Neutrophil (primary cell): Measurements from ENCODE around the gene STK16.

Experiments
- H3K27ac ChIP-seq: fragments of 200-600 bp; sonication (generic); 2 replicates; pipeline ENCODE4 v1.5.1; 2016; ENCODE audit warnings: mild to moderate bottlenecking, moderate library complexity
- H3K27me3 ChIP-seq: fragments of 200-600 bp; sonication (generic); 2 replicates; pipeline ENCODE4 v1.6.0; 2016; ENCODE audit warnings: mild to moderate bottlenecking
- H3K36me3 ChIP-seq: fragments of 200-600 bp; sonication (generic); 2 replicates; pipeline ENCODE4 v1.5.1; 2017
- H3K4me1 ChIP-seq, 2 experiments: fragments of 200-600 bp in 1 of 2; sonication (generic) in 1 of 2; 1 replicate in 1 of 2; 2 replicates in 1 of 2; pipeline versions ENCODE4 v1.5.1 to v1.6.1; 2013 to 2016; ENCODE audit warnings: low read depth in 1 of 2, low read length in 1 of 2, mild to moderate bottlenecking in 1 of 2, moderate library complexity in 1 of 2; ENCODE audit not compliant: control insufficient read depth in 1 of 2, insufficient read depth in 1 of 2
- H3K4me3 ChIP-seq, 2 experiments: fragments of 200-600 bp in 1 of 2; sonication (generic) in 1 of 2; 1 replicate in 1 of 2; 2 replicates in 1 of 2; pipeline ENCODE4 v1.5.1; 2013 to 2016; ENCODE audit warnings: low read depth in 1 of 2, low read length in 1 of 2, mild to moderate bottlenecking in 1 of 2, moderate library complexity in 1 of 2
- H3K9me3 ChIP-seq: fragments of 200-600 bp; sonication (generic); 2 replicates; pipeline ENCODE4 v1.5.1; 2016
- TF ChIP-seq, protein P1 (sequence below): fragments of 200-600 bp; sonication (generic); IDR thresholded peaks from 2 replicates; pipeline ENCODE4 v1.5.1; 2016; ENCODE audit warnings: antibody characterized with exemption

Gene STK16

DNA sequence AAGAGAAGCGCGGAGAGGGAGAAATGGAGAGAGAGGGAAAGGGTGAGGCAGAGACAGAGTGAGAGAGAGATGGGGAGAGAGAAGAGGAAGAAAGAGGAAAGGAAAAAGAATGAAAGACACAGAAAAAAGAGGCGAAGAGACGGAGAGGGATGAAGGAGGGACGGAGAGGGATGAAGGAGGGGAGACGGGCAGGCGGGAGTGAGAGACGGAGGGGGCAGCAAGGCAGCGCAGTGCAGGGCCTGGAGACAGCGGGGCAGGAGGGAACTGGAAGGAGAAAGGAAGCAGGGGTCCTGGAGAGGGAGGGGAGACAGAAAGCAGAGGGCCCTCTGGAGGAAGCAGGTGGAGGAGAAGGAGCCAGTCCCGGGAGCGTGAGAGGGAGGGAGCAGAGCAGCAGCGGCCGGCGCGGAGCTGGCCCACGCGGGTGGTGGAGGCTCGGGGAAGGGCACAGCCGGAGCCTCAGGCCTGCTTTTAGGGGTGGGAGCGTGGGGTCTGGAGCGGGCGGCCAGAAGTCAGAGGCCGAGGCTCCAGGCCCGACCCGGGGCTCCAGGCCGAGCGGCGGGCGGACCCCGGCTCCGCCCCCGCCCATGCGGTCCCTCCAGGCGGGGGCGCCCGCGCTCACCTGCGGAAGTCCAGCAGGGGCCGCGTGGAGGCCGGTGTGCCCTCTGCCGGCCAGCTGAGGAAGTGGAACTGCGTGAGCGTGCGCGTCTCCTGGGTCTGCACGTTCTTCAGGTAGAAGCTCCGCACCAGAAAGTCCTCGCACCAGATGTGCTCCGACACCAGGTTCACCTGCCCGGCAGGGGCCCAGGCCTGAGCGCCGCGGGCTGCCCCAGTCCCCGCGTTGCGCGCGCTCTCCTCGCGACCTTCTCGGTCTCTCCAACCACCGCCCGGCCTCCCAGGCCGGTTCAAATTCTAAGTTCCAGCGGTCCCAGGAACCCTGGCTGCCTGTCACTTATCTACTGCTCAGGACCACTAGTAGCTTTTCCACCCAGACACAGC lies 49.4 kb downstream of the STK16 start:
- Histone ChIP-seq H3K4me3 (peak overlapping the region; percentile 66 to 85), H3K27me3 (peaks cover 94% of the 10 kb centered on the region), H3K4me1 (peaks cover 11 to 16% of the 10 kb centered on the region in 2 experiments), H3K9me3 (no peaks in the 10 kb centered on the region), H3K36me3 (no peaks in the 10 kb centered on the region), H3K27ac (peak overlapping the region; percentile 44)
- TF ChIP-seq, protein P1, sequence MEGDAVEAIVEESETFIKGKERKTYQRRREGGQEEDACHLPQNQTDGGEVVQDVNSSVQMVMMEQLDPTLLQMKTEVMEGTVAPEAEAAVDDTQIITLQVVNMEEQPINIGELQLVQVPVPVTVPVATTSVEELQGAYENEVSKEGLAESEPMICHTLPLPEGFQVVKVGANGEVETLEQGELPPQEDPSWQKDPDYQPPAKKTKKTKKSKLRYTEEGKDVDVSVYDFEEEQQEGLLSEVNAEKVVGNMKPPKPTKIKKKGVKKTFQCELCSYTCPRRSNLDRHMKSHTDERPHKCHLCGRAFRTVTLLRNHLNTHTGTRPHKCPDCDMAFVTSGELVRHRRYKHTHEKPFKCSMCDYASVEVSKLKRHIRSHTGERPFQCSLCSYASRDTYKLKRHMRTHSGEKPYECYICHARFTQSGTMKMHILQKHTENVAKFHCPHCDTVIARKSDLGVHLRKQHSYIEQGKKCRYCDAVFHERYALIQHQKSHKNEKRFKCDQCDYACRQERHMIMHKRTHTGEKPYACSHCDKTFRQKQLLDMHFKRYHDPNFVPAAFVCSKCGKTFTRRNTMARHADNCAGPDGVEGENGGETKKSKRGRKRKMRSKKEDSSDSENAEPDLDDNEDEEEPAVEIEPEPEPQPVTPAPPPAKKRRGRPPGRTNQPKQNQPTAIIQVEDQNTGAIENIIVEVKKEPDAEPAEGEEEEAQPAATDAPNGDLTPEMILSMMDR = peak; percentile 99

DNA sequence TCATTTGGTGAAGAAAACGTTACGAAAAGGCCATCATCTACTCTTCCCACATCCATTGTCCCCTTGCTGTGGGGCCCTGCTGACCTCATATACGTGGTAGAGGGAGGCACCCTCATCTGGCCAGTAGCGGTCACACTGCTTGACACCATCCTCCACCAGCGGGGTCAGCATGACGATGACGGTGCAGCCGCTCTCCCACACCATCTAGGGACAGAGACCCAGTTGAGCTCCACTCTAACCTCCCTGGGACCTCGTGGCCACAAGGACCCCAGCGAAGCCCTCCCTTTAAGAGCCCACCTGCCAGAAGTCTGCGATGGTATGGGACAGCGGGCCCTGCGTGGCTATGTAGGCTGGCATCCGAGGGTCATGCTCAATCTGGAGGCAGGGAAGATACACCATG lies 50.9 kb downstream of the STK16 start:
- TF ChIP-seq, protein P1 = no peak
- H3K9me3 ChIP-seq = no peaks in the 10 kb centered on the region

GRCh38 chr2:219296631-219297391 lies 51.5 kb downstream of the STK16 start:
- no peak overlapping the region for H3K27ac ChIP-seq
- peaks cover 11 to 16% of the 10 kb centered on the region in 2 experiments for H3K4me1 ChIP-seq
- H3K9me3 ChIP-seq = no peaks in the 10 kb centered on the region
- no peak overlapping the region for H3K4me3 ChIP-seq
- peaks cover 96% of the 10 kb centered on the region for H3K27me3 ChIP-seq
- no peaks in the 10 kb centered on the region for H3K36me3 ChIP-seq
- TF ChIP-seq, protein P1 = no peak

More for the DNA sequence above, 50.9 kb downstream of the STK16 start:
- no peaks in the 10 kb centered on the region for H3K36me3 ChIP-seq
- H3K4me3 ChIP-seq = no peak overlapping the region
- peaks cover 96% of the 10 kb centered on the region for H3K27me3 ChIP-seq
- no peak overlapping the region for H3K27ac ChIP-seq
- H3K4me1 ChIP-seq = peaks cover 11 to 16% of the 10 kb centered on the region in 2 experiments

GRCh38 chr2:219297766-219298456 lies 52.6 kb downstream of the STK16 start:
- no peak overlapping the region for H3K4me3 ChIP-seq
- H3K4me1 ChIP-seq = peaks cover 11 to 16% of the 10 kb centered on the region in 2 experiments
- peaks cover 96% of the 10 kb centered on the region for H3K27me3 ChIP-seq
- H3K36me3 ChIP-seq = no peaks in the 10 kb centered on the region
- TF ChIP-seq, protein P1 = no peak
- H3K9me3 ChIP-seq = no peaks in the 10 kb centered on the region
- H3K27ac ChIP-seq = no peak overlapping the region

- TF ChIP-seq, protein P1 = peak; percentile 97
- H3K27me3 ChIP-seq = peaks cover 96% of the 10 kb centered on the region
- no peak overlapping the region for H3K4me3 ChIP-seq
Observed at GRCh38 chr2:219298759-219299371, 53.6 kb downstream of the STK16 start.

More at GRCh38 chr2:219298759-219299371, 53.6 kb downstream of the STK16 start:
- Histone ChIP-seq H3K9me3 (no peaks in the 10 kb centered on the region), H3K36me3 (no peaks in the 10 kb centered on the region), H3K27ac (no peak overlapping the region), H3K4me1 (peaks cover 11 to 16% of the 10 kb centered on the region in 2 experiments)
